Nephron (organoid): ENCODE measurements around the gene RPP25.

ENCODE experiments used
- H3K27ac Mint-ChIP-seq, 3 experiments: 2 replicates each; pipeline ENCODE4 v1.8.0; 2020; ENCODE audit warnings: mixed read lengths in 3 of 3, mild to moderate bottlenecking in 2 of 3, moderate library complexity in 1 of 3
- H3K27me3 Mint-ChIP-seq: 2 replicates; pipeline ENCODE4 v1.8.0; 2021; ENCODE audit warnings: low read depth, mild to moderate bottlenecking, moderate library complexity, mixed read lengths
- H3K36me3 Mint-ChIP-seq: 2 replicates; pipeline ENCODE4 v1.8.0; 2020; ENCODE audit warnings: low read depth, mixed read lengths
- H3K4me1 Mint-ChIP-seq: 2 replicates; pipeline ENCODE4 v1.8.0; 2020; ENCODE audit warnings: mixed read lengths
- H3K4me3 Mint-ChIP-seq, 3 experiments: 2 replicates each; pipeline ENCODE4 v1.8.0; 2020; ENCODE audit warnings: mild to moderate bottlenecking in 3 of 3, mixed read lengths in 3 of 3, moderate library complexity in 2 of 3
- H3K9me3 Mint-ChIP-seq: 2 replicates; pipeline ENCODE4 v1.8.0; 2020; ENCODE audit warnings: mixed read lengths
- CTCF ChIP-seq, 3 experiments: fragments of 200-600 bp; sonication (generic); IDR thresholded peaks; one replicate each; pipeline ENCODE4 v1.5.0; 2021; ENCODE audit warnings: antibody characterized with exemption in 3 of 3; ENCODE audit not compliant: unreplicated experiment in 3 of 3

Gene RPP25, protein sequence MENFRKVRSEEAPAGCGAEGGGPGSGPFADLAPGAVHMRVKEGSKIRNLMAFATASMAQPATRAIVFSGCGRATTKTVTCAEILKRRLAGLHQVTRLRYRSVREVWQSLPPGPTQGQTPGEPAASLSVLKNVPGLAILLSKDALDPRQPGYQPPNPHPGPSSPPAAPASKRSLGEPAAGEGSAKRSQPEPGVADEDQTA

GRCh38 chr15:74956648-74957475, at the start of gene RPP25:
Gene RPP25, minus strand, starts transcription at chr15:74956772. Its CDS starts 189 bp downstream, at chr15:74956583.
- Mint-ChIP-seq H3K4me3 (peak within 1 kb of the TSS; percentile 74 to 86 (median 83)), H3K36me3 (no peaks in the 10 kb centered on the region), H3K27ac (peak within 1 kb of the TSS in 2 of 3 experiments; percentile 75 to 90), H3K9me3 (no peaks in the 10 kb centered on the region), H3K27me3 (peaks cover 75% of the 10 kb centered on the region), H3K4me1 (peaks cover 20% of the 10 kb centered on the region)
- no peak for TF ChIP-seq CTCF (IDR thresholded peaks at IDR 0.05; ENCODE audit: unreplicated experiment in 3 of 3)

DNA sequence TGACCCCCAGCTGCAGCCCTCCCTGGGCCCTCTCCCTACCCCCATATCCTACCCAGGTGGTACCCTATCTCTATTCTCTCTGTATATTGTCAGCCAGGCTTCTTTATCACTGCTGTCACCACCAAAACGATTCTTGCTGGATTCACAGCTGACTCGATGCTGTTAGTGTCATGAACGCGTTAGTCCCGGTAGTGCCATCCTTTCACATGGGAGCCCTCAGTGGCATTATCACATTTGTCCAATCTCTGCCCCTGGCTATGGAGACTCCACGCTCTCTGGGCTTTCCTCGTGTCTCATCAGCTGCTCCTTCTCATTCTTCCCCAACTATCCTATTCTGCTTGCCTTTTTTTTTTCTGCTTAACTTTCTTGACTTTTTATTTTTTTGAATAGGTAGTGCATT, 45.8 kb upstream of the RPP25 start:
- Mint-ChIP-seq H3K27ac (no peak overlapping the region), H3K36me3 (peaks cover 10% of the 10 kb centered on the region), H3K9me3 (no peaks in the 10 kb centered on the region), H3K4me3 (no peak overlapping the region), H3K27me3 (peaks cover 8% of the 10 kb centered on the region), H3K4me1 (no peaks in the 10 kb centered on the region)
- TF ChIP-seq CTCF (IDR thresholded peaks at IDR 0.05; ENCODE audit: unreplicated experiment in 3 of 3), result no peak

DNA sequence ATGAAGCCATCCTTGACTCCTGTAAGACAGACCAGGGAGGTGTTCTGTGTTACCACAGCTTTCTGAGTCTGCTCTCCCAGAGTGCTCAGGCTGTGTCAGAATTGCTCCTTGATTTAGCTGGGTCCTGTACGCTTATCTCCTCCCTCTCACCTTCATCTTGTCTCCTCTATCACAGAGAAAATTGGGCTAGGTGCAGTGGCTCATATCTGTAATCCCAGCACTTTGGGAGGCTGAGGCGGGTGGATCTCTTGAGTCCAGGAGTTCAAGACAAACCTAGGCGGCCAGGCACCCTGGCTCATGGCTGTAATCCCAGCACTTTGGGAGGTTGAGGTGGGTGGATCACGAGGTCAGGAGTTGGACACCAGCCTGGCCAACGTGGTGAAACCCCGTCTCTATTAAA, 44.7 kb upstream of the RPP25 start:
- Mint-ChIP-seq H3K9me3 (no peaks in the 10 kb centered on the region), H3K36me3 (peaks cover 13% of the 10 kb centered on the region), H3K27me3 (peaks cover 19% of the 10 kb centered on the region), H3K4me3 (no peak overlapping the region), H3K4me1 (peaks cover 4% of the 10 kb centered on the region), H3K27ac (no peak overlapping the region)
- no peak for TF ChIP-seq CTCF (IDR thresholded peaks at IDR 0.05; ENCODE audit: unreplicated experiment in 3 of 3)

GRCh38 chr15:74997543-74997942, 41.0 kb upstream of the RPP25 start:
- Mint-ChIP-seq H3K4me3 (peak overlapping the region in 2 of 3 experiments; percentile 22 to 33), H3K9me3 (no peaks in the 10 kb centered on the region)

DNA sequence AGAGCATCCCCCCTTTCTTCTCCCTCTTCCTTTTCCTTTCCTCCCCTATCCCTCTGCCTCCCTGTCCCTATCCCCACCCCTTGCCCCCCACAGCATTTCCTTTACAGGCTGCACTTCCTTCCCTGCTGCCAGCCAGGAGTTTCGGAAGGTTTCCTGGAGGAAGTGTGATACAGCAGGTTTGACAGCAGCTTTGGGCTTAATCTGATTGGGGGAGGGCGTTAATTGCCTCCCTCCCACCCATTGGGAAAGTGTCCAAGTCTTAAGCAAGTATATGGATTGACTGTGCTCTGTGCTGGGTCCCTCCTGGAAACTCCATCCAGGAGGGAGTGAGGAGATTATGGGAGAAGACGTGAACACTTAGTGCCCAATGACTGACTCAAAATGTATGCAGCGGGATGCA, 40.6 kb upstream of the RPP25 start:
- Mint-ChIP-seq H3K9me3 (no peaks in the 10 kb centered on the region), H3K27me3 (peaks cover 27% of the 10 kb centered on the region), H3K27ac (no peak overlapping the region), H3K36me3 (peaks cover 5% of the 10 kb centered on the region), H3K4me3 (peak overlapping the region; percentile 76 to 81 (median 76)), H3K4me1 (peaks cover 6% of the 10 kb centered on the region)
- no peak for TF ChIP-seq CTCF (IDR thresholded peaks at IDR 0.05; ENCODE audit: unreplicated experiment in 3 of 3)

More at GRCh38 chr15:74997543-74997942, 41.0 kb upstream of the RPP25 start:
- H3K36me3 Mint-ChIP-seq, result peaks cover 5% of the 10 kb centered on the region
- peaks cover 6% of the 10 kb centered on the region for H3K4me1 Mint-ChIP-seq
- TF ChIP-seq CTCF (IDR thresholded peaks at IDR 0.05; ENCODE audit: unreplicated experiment in 3 of 3), result no peak
- no peak overlapping the region for H3K27ac Mint-ChIP-seq
- H3K27me3 Mint-ChIP-seq, result peaks cover 27% of the 10 kb centered on the region
